HEK293T (cell line): Measurements from ENCODE around the gene WDFY1.

Source experiments
- CTCF ChIA-PET: fragments of 350-600 bp; formaldehyde crosslinking; extraction: SDS; loops from one replicate; lab custom pipeline; 2021; ENCODE audit warnings: antibody characterized with exemption, inconsistent platforms; lab: Yijun Ruan, JAX
- POLR2A ChIA-PET: fragments of 350-600 bp; formaldehyde crosslinking; extraction: SDS; loops from one replicate; lab custom pipeline; 2020; ENCODE audit warnings: antibody characterized with exemption, inconsistent platforms; lab: Yijun Ruan, JAX
- DNase-seq: peaks from one replicate; pipeline ENCODE4 v3.0.0; 2012; ENCODE audit warnings: mixed read lengths; ENCODE audit errors: extremely low spot score
- ARNT ChIP-seq: fragments of 450-650 bp; IDR thresholded peaks from 2 replicates; pipeline ENCODE4 v1.6.1; 2017; ENCODE audit warnings: mild to moderate bottlenecking
- BHLHE40 ChIP-seq: fragments of 450-650 bp; IDR thresholded peaks from 2 replicates; pipeline ENCODE4 v1.6.1; 2016; ENCODE audit warnings: mild to moderate bottlenecking, moderate library complexity, borderline replicate concordance
- CTBP1 ChIP-seq: fragments of 450-650 bp; IDR thresholded peaks from 2 replicates; pipeline ENCODE4 v1.6.1; 2016; ENCODE audit warnings: borderline replicate concordance
- ELF4 ChIP-seq: fragments of 450-650 bp; IDR thresholded peaks from 2 replicates; pipeline ENCODE4 v1.6.1; 2017; ENCODE audit warnings: antibody characterized with exemption
- FOXA1 ChIP-seq: fragments of 450-650 bp; IDR thresholded peaks from 2 replicates; pipeline ENCODE4 v1.6.1; 2016; ENCODE audit warnings: mild to moderate bottlenecking
- FOXK2 ChIP-seq: fragments of 450-650 bp; IDR thresholded peaks from 2 replicates; pipeline ENCODE4 v1.6.1; 2016; ENCODE audit warnings: mild to moderate bottlenecking
- FOXM1 ChIP-seq: fragments of 450-650 bp; IDR thresholded peaks from 2 replicates; pipeline ENCODE4 v1.6.1; 2017; ENCODE audit warnings: mild to moderate bottlenecking, borderline replicate concordance
- HDGF ChIP-seq: fragments of 450-650 bp; IDR thresholded peaks from 2 replicates; pipeline ENCODE4 v1.6.1; 2017; ENCODE audit warnings: antibody characterized with exemption, borderline replicate concordance
- L3MBTL2 ChIP-seq: fragments of 450-650 bp; conservative IDR thresholded peaks from 2 replicates; pipeline ENCODE4 v1.6.1; 2016; ENCODE audit warnings: mild to moderate bottlenecking
- LEF1 ChIP-seq: fragments of 450-650 bp; IDR thresholded peaks from 2 replicates; pipeline ENCODE4 v1.6.1; 2017; ENCODE audit warnings: mild to moderate bottlenecking, borderline replicate concordance
- NFRKB ChIP-seq: fragments of 450-650 bp; IDR thresholded peaks from 2 replicates; pipeline ENCODE4 v1.6.1; 2016; ENCODE audit warnings: mild to moderate bottlenecking, moderate library complexity
- SP1 ChIP-seq: fragments of 450-650 bp; IDR thresholded peaks from 2 replicates; pipeline ENCODE4 v1.6.1; 2017
- SUZ12 ChIP-seq: fragments of 450-650 bp; IDR thresholded peaks from 2 replicates; pipeline ENCODE4 v1.6.1; 2016; ENCODE audit warnings: mild to moderate bottlenecking
- TARDBP ChIP-seq: fragments of 450-650 bp; IDR thresholded peaks from 2 replicates; pipeline ENCODE4 v1.6.1; 2016
- ZNF384 ChIP-seq: fragments of 450-650 bp; IDR thresholded peaks from 2 replicates; pipeline ENCODE4 v1.6.1; 2016
- TF ChIP-seq, protein P1 (sequence below): fragments of 450-650 bp; IDR thresholded peaks from 2 replicates; pipeline ENCODE4 v1.6.1; 2016

Gene WDFY1

DNA sequence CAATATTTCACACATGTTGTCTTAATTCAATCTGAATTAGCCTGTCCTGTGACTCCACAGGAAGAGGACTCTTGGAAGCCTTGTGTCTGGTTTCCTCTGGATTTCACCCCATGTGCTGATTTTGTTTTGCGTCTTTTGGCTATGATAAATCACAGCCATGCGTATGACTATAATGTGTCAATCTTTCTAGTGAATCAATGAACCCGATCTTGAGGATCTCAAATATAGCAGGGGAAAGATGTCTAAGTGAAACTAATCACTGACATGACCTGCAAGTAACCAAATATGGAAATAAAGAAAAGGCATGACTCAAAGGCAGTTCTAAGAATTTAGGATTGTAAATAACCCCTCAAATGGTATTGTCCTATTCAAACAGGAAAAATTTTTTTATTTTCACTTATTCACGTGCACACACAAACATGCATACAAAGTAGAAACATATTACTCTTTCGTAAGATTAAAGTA is 8.2 kb downstream of the WDFY1 start:
- ChIA-PET POLR2A (no interaction called here), CTCF (no interaction called here)
- no peak for DNase-seq
- TF ChIP-seq LEF1, result no peak
- TF ChIP-seq ZNF384, result no peak
- no peak for TF ChIP-seq NFRKB
- no peak for TF ChIP-seq ARNT
- TF ChIP-seq, protein P1, sequence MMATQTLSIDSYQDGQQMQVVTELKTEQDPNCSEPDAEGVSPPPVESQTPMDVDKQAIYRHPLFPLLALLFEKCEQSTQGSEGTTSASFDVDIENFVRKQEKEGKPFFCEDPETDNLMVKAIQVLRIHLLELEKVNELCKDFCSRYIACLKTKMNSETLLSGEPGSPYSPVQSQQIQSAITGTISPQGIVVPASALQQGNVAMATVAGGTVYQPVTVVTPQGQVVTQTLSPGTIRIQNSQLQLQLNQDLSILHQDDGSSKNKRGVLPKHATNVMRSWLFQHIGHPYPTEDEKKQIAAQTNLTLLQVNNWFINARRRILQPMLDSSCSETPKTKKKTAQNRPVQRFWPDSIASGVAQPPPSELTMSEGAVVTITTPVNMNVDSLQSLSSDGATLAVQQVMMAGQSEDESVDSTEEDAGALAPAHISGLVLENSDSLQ, result no peak
- TF ChIP-seq TARDBP, result no peak
- no peak for TF ChIP-seq ELF4
- no peak for TF ChIP-seq FOXA1
- TF ChIP-seq SP1, result no peak

DNA sequence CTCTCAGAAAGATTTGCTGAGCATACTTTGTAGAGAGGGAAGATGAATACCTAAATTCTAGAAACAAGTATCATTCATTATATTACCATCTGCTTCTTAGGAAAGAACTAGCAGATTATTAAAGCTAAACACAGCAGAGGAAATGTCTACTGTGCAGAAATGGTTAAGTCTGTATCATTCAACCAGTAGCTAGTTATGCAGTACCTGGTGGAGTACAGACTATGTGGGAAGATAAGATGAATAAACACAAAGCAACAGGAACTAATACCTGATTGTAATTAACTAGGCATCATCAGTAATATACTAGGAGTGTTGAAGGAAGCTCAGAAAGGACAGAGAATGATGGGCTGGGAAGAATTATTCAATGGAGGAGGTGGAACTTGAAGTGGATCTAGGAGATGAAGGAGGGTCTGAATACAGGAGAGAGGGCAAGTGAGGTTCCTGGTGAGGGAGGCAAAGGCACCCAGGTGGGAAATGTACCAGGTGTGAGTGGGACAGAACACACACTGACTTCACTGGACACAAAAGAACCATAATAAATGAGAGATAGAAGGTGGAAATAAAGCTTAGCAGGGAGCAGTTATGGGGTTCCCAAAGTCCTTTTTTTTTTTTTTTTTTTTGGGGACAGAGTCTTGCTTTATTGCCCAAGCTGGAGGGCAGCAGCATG is 9.5 kb downstream of the WDFY1 start:
- POLR2A ChIA-PET, result no interaction called here
- CTCF ChIA-PET, result interaction anchor here (0.8 kb wide), 1 partner anchor 8 kb away, joined by 3 read pairs; no protein-coding TSS in a partner anchor
- no peak for DNase-seq
- TF ChIP-seq FOXA1 (no peak), NFRKB (no peak), SUZ12 (no peak), FOXM1 (no peak), SP1 (no peak), ZNF384 (no peak), ARNT (no peak), LEF1 (no peak), L3MBTL2 (no peak)

- TF ChIP-seq HDGF (no peak), FOXM1 (no peak), SUZ12 (no peak), CTBP1 (no peak), FOXA1 (no peak), SP1 (no peak), NFRKB (no peak)
- no peak for DNase-seq
- ChIA-PET POLR2A (no interaction called here), CTCF (interaction anchor here (0.8 kb wide), 1 partner anchor 9 kb away, joined by 3 read pairs; no protein-coding TSS in a partner anchor)
Observed at GRCh38 chr2:223934870-223935269, 10.3 kb downstream of the WDFY1 start.

- POLR2A ChIA-PET, result no interaction called here
- CTCF ChIA-PET, result interaction anchor here (0.6 kb wide), 1 partner anchor 1018 kb away, joined by 3 read pairs; no protein-coding TSS in a partner anchor
- no peak for DNase-seq
- TF ChIP-seq ELF4 (no peak), CTBP1 (no peak), HDGF (no peak), ZNF384 (no peak), NFRKB (no peak), FOXK2 (no peak), TARDBP (no peak)
Observed at GRCh38 chr2:223932816-223933800, 12.0 kb downstream of the WDFY1 start.

DNA sequence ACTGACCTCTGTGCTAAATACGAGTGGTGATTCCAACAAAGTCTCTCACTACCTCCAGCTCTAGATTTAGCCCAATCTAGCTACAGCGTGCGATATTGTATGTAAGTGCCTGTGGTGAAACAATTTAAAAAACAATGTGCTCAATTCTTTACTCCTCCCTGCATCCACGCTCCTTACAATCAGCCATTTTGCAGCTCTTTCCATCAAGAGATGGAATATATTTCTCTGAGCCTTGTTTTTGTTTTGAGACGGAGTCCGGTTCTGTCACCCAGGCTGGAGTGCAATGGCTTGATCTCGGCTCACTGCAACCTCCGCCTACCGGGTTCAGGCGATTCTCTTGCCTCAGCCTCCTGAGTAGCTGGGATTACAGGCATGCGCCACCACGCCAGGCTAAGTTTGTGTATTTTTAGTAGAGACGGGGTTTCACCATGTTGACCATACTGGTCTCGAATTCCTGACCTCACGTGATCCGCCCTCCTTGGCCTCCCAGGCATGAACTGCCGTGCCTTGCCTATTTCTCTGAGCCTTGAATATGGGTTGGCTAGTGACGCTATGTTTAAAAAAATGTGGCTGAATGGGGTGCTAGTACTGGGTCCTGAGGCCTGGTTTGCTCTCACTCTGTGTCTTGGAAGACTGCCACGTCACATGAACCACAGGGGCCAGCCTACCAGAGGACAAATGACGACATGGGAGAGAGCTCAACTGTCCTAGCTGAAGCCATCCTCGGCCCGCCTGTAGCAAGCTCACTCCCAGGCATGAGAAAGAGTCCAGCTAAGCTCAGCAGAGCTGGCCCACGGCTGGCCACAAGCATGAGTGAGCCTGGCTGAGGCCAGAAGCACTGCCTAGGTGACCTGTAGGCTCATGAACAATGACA is 14.8 kb downstream of the WDFY1 start:
- TF ChIP-seq ELF4 (no peak), SP1 (no peak)
- ChIA-PET CTCF (no interaction called here), POLR2A (interaction anchor here (0.7 kb wide), 1 partner anchor 15 kb away, joined by 3 read pairs; the partner anchor contains the start of gene WDFY1)
- peak; percentile 21 for DNase-seq

DNA sequence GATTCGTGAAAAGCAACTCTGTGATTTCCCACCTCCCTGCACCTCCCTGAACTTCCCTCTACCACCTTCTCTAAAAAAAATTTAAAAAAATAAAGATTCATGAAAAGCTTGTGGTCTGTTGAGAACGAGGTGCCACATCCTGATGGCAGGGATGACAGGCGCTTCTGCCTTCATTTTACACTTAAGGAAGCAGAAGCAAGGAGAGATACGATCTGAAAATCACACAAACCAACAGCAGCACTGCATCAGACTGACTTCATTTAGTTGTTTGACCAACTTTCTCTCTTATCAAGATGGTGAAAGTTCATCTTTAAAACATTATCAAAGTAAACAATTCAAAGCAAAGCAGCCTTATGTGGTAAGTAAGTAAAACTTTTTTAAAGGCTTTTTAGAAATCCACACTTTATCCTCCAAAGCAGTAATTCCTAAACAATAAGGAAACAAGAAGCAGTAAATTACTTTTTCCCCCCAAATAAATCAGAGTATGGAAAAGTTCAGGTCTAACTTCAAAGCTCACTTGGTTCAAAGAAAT is 15.5 kb downstream of the WDFY1 start:
- no peak for TF ChIP-seq LEF1
- TF ChIP-seq, protein P1, result no peak
- no peak for TF ChIP-seq FOXA1
- no peak for TF ChIP-seq L3MBTL2
- TF ChIP-seq HDGF, result no peak
- no peak for TF ChIP-seq FOXM1
- no peak for TF ChIP-seq NFRKB
- no peak for TF ChIP-seq CTBP1
- TF ChIP-seq BHLHE40, result no peak
- TF ChIP-seq ELF4, result no peak
- TF ChIP-seq TARDBP, result no peak
- TF ChIP-seq ARNT, result no peak
- no peak for TF ChIP-seq ZNF384
- no peak for TF ChIP-seq SP1
- no peak for TF ChIP-seq SUZ12
- no peak for TF ChIP-seq FOXK2
- no peak for DNase-seq
- ChIA-PET CTCF (no interaction called here), POLR2A (no interaction called here)
